Activated CD8-positive, alpha-beta memory T cell treated with anti-CD3 and anti-CD28 coated beads, Interleukin-2, amount 50 U/mL, for 1 hour (primary cell): ENCODE data around the gene KIF1A.

Experiments
- DNase-seq: peaks from one replicate; pipeline ENCODE4 v3.0.0-alpha.2; 2020; ENCODE audit errors: extremely low read depth

The KIF1A gene

DNA sequence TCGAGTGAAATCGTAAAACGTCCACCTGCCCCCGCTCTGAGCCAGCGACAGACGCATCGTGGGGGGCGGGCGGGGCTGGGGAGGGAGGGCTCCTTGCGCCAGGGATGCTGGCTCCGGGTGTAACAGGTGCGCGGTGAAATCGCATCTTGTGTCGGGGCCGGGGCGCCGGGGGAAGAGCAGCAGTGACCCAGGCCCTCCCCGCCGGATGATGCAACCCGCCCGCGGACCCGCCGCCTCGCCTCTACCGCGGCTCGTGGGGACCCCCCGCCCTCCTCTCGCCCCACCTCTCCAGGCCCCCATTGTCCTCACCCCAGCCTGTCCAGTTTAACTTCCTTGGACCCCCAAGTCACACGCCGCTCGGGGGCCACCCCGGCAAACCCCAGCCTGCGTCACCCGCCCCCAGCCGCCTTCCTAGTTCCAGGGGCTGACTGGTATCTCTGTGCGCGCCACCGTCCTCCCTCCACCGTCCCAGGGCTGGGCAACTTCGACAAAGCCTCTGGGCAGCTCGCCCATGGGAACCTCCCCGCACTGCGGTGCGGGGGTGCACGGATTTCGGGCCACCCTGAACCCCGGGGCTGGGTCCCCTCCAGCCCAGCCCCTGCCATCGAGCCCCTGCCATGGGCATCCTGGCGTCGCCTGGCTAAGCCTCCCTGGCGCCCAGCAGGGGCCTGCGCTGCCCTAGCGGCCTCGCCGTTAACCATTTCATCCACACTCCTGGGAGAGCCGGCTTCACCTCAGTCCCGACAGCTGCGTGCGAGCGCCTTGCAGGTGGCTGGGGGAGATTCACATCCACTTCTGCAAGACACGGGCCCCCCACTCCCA, 799 bp upstream of the KIF1A start:
- no peak for DNase-seq

DNA sequence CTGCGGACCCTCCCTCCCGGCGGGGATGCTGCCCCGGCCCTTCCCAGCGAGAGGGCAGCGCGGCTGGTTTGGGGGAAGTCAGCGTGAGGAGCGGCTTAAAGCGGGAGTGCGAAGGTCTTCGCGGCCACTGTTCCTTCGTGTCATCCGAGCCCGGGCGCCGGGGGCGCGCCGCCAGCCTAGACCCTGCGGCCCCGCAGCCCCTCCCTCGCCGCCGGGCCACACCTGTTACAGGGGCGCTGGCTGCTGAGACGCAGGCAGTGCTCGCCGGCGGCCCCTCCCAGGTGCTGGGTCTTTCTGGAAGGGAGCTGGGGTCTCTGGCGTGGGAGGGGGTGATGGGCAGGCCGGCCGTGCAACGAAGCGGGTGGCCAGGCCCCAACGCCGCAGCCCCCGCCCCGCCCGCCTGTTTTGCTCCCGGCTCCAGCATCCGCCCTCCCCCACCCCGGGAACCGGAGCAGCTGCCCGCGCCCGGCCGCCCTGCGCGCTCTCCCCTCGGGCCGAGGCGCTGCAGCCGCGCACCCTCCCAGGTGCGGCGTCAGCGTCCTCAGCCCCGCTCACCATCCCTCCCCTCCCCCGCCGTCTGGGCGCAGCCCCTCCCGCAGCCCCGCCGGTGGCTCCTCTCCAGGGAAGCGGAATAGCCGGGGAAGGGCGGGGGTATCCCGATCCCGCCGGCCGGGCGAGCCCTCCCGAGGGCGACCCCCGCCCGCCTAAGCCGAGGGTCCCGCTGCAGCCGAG, 727 bp downstream of the KIF1A start:
- DNase-seq = no peak

DNA sequence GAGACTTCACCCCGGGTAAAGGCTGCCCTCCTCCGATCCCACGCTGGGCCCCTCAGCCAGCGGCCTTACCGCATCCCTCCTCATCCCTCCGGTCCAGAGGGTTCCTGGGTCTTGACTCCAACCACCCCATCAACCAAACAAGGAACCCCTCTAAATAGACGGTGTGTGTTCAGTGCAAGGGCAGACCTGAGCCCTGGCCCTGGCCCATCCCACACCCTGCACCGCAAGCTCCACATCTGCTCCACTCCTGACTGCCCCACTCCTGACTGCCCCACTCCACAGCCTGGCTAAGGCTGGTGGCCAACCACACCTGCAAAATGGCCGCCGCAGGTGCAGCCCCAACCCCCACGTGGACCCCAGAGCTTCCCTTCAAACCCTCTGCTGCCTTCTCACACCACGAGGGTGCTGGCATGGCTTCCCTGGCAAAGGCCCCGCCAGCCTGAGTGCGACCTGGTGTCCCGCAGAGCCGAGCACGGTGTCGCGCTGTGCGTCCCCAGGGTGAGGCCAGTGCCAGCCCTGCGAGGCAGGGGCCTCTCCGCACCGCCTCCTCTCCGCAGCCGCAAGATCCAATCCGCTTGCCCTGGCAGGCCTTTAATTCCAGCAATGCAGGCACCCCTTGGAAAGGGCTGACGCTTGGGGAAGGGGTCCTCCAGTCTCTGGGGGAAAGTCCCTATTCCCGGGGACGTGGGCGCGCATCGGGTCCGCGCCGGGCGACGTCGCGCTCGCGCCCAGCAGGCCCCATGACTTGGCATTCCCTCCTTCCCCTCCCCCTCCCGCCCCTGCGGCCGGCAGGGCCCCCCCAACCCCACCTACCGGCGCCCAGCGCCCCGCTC, 1.5 kb downstream of the KIF1A start:
- no peak for DNase-seq

DNA sequence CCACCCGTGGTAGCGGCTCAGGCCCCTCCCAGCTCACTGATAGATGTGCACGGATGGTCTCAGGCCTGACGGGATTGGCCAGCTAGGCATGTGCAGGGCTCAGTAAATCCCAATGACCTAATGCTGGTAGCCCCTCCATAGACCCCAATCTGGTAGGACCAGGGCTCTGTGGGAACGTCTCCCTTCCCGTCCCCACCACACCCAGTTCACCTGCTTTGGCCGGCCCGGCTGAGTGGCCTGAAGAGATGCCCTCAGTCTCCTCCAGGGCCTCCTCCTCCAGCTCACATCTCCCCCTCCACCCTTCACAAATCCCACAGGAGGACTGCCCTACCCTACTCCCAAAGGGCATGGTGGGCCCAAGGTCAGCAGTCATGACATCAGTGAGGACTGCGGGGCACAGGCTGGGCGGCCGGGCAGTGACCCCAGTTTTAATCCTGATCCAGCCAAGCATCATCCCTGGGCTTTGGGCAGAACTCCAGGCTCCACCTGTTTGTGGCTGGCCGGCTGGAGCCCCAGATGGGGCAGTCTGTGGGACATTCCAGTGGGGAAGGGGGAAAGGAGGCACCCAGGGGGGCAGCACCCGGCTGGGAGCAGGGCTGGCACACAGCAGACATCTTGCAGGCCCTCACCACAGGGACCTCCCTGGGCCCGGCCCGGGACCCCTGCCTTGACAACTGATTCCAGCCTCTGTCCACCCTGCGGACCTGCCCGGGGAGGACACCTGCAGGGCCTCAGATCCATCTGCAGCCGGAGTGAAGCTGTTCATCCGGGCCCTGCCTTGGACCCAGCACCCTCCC, 2.3 kb downstream of the KIF1A start:
- DNase-seq = no peak

DNA sequence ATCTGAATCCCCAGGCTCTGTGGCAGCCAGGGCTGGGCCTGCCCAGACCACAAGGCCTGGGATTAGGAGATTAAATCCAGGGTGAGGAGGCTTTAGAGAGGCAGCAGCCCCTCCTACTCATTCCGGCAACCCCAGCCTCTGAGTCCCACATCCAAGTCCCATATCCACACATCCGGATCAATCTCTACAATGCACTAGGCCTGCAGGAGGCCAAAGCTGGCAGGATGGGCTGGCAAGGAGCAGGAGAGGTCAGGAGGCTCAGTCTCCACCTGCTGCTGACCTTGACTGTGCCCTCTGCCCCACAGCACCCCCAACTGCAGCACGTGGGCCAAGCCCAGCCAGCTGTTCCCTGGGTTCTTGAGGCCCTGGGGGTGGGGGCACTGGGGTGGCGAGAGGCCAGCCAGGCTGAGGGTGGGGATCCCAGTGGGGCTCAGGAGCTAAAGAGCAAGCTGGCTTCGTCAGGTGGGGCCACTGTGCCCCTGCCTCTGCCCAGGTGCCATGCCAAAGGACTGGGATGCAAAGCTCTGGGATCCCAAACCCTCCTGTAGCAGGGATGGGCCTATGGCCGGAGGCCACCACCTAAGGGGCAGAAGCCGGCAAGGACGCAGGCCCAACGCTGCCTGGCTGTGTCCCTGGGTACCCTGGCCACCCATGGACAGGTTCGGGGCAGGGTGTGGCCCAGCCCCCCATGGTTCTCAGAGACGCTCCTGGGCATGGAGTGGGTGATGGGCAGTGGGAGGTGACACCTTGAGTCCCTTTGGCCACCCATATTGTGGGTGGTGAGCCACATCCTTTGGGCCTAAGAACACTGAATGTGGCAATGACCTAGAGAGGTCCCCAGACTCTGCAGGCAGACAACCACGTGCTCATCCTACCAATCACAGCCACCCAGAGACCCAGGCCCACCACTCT, 3.2 kb downstream of the KIF1A start:
- no peak for DNase-seq

DNA sequence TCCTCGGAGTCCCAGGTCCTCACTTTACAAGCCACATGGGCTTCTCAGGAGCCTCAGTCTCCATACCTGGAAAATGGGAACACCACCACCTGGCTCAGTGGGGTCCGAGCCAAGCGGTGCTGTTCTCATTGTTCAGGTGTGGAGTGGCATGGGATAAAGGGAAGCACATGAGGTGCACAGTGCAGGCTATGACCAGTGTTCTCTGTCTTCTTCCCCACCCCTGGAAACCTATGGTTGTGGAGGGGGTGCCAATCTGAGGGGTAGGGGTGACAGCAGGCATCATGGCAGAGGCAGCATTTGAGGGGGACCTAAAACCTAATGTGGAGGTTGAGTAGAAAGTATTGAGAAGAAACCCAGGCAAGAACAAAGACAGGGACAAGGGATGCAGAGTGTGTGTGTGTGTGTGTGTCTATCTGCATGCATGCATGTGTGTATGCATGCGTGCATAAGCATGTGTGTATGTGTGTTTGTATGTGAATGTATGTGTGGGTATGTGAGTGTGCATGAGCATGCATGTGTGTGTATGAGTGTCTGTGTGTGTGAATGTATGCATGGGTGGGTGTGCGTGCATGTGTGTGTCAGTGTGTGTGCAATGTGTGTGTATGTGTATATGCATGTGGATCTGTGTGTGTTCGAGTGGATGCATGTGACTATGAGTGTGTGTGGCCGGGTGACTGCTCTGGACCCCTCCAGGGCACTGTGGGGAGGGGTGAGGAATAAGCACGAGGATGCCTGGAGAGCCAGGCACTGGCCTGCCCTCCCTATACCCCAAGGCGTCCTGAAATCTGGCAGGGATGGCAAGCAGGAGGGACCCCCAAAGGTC, 4.0 kb downstream of the KIF1A start:
- DNase-seq = no peak

DNA sequence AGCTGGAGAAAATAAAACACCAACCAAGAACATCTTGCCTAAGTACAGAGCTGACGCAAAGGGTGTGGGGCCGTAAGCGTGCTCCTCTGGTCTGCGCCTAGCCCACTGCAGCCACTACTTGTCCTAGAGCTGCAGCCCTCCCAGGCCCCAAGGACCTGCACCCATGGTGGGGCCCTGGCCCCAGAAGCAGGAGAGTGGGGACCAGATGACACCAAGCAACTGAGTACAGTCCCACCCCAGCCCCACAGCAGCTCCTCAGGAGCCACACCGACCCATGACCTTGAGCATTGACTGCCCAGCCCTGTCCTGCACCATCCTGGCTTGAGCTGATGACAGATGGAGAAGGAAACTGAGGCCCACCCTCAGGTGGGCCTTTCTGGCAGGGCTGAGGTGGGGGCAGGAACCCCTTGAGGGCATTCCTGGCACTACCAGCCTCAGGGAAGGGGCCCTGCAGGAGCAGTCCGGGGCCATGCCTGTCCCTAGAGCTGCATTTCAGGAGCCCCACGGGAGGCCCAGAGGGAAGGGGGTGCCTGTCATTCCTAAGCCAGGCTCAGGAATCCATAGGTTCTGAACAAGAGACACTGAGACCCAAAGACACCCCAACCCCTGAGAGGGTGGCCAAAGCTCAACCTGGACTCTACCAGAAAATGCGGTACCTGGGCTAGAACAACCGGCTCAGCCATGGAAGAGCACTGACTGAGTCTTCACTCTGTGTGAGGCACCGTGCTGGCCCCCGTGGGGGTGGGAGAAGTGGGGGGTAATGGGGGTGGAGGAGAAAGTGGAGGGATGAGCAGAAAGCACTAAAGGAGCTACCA, 4.9 kb downstream of the KIF1A start:
- no peak for DNase-seq

DNA sequence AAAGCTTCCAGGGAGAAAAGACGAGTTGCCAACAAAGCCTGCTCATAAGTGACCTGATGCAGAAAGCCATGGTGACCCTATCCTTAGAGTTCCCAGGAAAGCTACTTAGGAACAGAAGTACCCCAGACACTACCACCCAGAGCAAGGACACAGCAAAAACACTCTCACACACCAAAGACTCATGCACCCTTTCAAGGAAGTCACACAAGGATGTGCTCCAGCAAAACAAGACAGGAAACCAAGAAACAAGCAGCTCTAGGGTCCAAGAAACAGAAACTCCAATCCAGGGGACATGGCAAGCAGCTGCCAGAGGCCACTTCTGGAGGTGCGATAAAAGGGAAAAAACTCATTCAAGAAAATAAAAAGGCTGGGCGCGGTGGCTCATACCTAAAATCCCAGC, 5.7 kb downstream of the KIF1A start:
- no peak for DNase-seq

DNA sequence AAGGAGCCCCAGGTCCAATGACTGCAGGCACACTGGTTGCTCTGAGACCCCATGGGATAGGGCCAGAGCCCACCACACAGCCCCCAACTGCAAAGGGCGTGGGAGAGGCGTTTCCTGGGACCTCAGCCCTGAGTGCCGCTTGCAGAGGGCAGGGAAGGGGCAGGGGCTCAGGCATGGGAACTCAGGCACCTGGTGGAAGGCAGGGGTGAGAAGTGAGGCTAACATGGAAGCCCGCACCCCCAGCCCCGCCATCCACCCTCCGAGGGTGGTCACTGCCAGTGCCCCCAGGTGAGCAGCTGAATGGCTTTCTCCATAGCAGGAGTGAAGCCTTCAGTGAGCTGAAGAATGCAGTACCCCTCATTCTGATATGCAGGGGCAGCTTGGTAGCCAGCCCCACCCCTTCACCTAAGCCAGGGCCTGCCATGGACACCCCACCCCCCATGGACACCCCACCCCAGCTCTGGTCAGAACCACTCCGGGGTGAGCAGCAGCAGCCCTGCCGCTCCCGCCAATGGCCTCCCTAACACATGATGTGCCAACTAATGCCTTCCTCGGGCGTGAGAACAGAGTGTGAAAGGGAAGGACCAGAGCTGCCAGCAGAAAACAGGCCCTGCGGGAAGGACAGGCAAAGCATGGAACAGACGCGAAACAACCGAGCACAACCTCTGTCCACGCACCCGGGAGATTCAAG, 6.6 kb downstream of the KIF1A start:
- DNase-seq = no peak

DNA sequence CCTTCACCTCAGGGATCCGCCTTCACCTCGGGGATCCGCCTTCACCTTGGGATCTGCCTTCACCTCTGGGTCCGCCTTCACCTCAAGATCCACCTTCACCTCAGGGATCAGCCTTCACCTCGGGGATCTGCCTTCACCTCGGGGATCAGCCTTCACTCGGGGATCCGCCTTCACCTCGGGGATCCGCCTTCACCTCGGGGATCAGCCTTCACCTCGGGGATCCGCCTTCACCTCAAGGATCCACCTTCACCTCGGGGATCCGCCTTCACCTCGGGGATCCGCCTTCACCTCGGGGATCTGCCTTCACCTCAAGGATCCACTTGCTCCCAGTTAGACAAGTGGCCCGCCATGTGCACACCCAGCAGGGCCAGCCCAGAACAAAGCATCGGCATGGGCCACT, 7.3 kb downstream of the KIF1A start:
- DNase-seq = no peak

DNA sequence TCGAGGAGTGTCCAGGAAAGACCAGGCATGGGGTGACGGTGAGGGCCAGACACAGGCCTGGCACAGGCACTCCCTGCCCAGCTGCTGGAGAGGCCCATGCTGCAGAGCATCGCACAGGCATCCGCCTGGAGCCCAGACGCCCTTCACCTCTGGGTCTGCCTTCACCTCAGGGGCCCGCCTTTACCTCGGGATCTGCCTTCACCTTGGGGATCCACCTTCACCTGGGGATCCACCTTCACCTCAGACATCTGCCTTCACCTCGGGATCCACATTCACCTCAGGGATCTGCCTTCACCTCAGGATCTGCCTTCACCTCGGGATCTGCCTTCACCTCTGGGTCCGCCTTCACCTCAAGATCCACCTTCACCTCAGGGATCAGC, 7.7 kb downstream of the KIF1A start:
- DNase-seq = no peak

DNA sequence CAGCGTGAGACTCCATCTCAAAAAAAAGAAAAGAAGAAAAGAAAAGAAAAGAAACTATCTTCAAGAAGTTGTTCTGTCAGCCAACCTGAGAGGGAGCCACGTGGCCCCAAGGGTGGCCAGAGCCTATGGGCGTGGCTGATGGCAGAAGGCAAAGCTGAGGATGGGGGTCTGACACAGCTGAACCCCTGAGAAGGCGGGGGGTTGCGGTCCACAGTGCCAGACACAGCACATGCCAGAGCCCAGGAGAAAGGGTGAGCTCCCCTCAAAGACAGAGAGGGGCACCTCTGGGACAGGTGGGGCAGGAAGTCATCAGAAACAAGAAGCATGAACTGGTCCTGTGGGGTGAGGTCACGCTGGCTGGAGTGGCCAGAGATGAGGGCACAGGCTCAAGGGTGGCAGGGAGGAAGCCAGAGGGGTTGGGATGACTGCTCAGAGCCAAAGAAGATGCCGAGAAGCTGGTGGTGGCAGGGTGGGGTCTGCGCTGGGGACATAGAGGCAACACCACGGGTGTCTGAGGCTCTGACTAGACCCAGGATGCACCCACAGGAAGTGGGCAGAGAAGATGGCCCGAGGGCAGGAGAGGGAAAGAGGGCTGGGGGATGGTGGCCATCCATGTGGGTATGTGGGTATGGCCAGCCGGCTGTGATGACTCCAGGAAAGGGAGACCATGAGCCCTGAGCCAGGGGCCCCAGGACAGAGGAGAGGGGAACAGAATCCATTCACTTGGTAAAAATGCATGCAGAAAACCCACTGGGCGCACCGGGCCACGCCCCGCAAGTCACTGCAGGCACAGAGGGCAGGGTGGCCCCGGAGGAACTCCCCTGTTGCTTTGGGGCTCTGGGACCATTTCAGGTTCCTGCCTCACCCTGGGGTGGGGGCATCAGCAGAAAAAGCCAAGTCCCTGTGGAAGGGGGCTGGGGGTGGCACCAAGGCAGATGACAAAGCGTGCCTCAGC, 8.4 kb downstream of the KIF1A start:
- DNase-seq = no peak

DNA sequence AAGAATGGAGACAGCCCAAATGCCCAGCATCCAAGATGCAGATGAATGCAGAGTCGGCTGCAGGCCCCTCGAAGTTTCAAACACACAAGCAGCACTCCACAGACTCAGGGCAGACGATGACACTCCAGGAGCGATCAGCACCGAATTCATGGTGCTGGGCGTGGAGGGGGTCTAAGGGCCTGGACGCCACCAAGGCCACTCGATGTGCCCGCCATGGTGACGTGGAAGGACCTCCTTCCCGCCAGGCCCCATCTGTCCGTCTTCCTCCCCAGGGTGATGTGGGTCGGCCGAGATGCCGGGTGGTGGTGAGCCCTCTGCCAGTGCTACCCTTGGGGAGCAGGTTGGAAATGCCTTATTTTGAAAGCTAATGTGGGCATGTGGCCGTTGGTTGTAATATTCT, 9.4 kb downstream of the KIF1A start:
- no peak for DNase-seq

DNA sequence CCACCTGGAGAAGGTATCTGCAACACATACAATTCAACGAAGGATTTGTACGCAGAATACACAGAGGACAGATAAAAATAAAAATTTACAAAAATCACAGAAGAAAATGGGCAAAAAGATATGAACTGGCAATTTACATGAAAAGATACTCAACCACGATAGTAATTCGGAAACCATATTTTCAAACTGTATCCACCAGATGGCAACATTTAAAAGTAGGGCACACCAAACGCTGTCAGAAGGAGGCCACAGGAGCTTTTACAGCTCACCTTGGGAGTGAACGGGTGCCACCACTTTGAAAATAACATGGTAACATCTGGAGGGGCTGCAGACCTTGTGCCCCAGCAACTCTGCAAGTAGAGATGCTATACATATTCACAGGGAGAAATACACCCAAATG, 9.8 kb downstream of the KIF1A start:
- DNase-seq = no peak

DNA sequence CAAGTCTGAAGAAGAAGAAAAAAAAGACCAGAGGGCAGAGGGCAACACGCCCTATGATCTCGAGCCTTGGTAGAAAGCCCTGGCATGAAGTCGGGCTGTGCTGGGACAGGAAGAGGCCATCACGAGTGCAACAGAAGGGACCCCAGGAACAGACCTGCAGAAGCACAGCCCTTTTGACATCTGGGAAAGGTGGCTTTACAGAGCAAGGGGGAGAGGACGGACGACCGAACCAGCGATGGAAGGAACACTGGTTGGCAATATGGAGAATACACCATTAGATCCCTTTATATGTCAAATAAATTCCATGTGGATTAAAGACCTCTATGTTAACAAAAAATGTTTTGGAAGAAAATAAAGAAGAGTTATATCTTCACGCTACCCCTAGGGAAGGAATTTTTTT, 10.7 kb downstream of the KIF1A start:
- DNase-seq = no peak

DNA sequence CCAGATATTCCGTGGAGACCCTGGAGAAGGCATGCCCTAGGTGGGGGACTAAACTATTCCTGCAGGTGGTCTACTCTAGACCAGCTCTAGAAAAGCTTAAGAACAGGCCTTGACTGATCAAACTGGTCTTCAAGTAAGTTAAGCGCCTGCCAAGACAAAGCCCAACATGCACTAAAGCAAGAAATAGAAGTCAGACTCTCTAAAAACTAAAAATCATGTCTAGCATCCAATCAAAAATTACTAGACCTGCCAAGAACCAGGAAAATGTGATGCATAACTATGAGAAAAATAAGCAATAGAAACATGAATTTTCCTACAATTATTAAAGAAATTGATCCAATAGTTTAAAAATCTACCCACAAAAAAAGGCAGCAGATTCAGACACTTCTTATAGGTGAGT, 13.6 kb downstream of the KIF1A start:
- no peak for DNase-seq

DNA sequence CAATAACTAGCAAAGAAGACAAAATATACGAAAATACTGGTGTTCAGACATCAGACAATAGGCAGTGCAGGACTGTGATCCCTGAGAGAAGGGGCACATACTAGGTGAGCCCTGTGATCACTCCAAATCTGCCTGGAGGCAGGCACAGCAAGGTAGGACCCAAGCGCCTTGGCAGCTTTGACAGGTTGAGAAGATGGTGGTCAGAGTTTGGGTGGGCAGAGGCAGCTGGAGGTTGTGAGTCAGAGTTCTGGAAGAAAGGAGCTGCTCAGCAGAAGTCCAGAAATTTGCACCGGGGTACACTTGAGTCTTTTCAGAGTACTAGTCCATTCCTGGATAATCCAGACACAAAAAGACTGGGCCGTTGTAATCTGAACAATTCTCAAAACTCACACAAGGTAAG, 14.0 kb downstream of the KIF1A start:
- DNase-seq = no peak
